HG03520 (cell line): ENCODE results near the gene DDB1.

Source experiments
- ATAC-seq: cut with Tn5 transposase; IDR thresholded peaks from one replicate; pipeline ENCODE4 v1.9.1; 2021; ENCODE audit warnings: mild to moderate bottlenecking, moderate library complexity; ENCODE audit not compliant: unreplicated experiment

Gene DDB1

GRCh38 chr11:61357233-61357893 is 24.5 kb upstream of the DDB1 start:
- no peak for ATAC-seq

GRCh38 chr11:61356706-61357105 is 23.8 kb upstream of the DDB1 start:
- ATAC-seq = no peak

GRCh38 chr11:61354208-61354607 is 21.3 kb upstream of the DDB1 start:
- ATAC-seq = no peak

DNA sequence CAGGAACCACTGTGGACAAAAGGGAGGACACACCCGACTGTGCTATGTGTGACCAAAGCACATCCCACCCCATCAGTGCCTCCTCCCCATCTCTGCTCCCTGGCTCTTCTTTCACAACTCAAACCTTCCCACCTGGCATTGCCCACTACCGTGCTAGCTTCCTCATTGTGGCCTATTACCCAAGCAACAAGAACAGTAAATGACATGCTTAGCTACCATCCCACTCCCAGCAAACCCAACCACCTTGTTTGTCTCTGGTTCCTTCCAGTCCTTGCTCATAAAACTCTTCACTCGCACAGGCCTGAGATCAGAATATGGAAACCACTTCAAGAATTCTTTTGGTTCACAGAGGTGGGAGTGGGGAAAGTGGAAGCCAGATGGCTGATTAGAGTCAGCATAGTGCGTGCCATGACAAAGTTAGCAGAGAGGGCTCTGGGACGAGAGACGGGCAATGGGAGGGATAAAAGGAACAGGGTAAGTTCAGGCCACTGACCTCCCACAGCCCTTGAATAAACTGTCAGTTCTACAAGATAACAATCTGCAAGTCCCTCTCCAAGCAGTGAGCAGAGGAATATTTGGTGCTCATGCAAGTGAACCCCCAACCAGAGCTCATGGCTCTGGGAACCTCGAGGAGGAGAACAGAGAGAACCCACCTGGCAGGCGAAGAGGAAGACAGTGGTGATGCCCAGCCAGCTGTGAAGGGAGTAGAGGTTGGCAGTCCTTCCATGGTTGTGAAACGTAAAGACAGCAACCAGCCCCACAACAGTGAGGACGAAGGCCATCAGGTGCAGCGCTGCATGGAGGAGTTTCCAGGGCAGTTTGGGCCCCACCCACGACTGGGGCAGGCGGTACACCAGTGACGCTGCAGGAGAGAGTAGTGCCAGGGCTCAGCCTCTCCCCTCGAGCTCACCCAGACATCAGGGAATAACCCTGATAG is 20.5 kb upstream of the DDB1 start:
- no peak for ATAC-seq

DNA sequence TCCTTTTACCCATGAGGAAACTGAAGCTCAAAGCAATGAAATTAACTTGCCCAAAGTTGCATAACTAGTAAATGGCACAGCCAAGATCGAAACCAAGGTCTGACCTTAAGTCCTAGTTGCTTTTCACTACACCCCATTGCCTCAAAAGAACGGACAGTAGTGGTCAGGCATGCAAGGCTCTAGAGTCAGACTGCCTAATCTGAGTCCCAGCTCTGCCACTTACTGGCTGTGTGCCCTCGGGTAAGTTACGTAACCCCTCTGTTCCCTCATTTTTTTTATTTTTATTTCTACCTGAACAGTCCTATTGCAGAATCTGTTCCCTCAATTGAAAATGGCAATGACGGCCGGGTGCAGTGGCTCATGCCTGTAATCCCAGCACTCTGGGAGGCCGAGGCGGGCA is 19.1 kb upstream of the DDB1 start:
- ATAC-seq = no peak

GRCh38 chr11:61350803-61351202 is 17.9 kb upstream of the DDB1 start:
- no peak for ATAC-seq

GRCh38 chr11:61350336-61350735 is 17.4 kb upstream of the DDB1 start:
- ATAC-seq = no peak

DNA sequence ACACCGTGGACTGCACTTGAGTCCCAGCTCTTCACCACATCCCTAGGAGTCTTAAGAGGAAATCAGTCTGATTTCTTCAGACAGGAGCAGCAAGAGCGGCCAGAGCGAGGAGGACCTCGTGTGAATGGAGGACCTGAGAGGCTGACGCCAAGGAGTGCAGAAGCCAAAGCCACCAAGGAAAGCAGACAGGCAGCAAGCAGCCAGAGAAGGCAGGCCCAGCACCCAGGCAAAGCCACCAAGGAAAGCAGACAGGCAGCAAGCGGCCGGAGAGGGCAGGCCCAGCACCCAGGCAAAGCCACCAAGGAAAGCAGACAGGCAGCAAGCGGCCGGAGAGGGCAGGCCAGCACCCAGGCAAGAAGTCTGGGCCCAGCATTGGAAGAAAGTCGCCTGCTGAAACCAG is 17.0 kb upstream of the DDB1 start:
- no peak for ATAC-seq

GRCh38 chr11:61349189-61349751 is 16.4 kb upstream of the DDB1 start:
- no peak for ATAC-seq

GRCh38 chr11:61347916-61348461 is 15.1 kb upstream of the DDB1 start:
- ATAC-seq = no peak

- ATAC-seq = no peak
These were observed 13.3 kb upstream of the DDB1 start for GRCh38 chr11:61345954-61346843.

DNA sequence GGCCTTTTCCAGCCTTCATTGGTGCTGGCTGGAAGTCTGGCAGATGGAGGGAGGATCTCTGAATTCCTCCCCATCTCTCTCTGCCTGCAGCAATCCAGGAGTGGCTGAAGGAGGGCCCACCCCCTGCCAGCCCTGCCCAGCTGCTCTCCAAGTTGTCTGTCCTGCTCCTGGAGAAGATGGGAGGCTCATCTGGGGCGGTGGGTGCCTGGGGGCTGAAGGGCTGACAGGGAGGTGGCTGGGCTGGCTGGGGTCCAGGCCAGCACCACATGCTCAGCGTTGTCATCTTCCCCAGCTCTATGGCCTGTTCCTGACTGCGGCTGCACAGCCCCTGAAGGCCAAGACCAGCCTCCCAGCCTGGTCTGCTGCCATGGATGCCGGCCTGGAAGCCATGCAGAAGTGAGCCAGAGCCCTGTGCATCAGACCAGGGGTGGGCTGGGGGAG is 12.3 kb upstream of the DDB1 start:
- ATAC-seq = no peak

DNA sequence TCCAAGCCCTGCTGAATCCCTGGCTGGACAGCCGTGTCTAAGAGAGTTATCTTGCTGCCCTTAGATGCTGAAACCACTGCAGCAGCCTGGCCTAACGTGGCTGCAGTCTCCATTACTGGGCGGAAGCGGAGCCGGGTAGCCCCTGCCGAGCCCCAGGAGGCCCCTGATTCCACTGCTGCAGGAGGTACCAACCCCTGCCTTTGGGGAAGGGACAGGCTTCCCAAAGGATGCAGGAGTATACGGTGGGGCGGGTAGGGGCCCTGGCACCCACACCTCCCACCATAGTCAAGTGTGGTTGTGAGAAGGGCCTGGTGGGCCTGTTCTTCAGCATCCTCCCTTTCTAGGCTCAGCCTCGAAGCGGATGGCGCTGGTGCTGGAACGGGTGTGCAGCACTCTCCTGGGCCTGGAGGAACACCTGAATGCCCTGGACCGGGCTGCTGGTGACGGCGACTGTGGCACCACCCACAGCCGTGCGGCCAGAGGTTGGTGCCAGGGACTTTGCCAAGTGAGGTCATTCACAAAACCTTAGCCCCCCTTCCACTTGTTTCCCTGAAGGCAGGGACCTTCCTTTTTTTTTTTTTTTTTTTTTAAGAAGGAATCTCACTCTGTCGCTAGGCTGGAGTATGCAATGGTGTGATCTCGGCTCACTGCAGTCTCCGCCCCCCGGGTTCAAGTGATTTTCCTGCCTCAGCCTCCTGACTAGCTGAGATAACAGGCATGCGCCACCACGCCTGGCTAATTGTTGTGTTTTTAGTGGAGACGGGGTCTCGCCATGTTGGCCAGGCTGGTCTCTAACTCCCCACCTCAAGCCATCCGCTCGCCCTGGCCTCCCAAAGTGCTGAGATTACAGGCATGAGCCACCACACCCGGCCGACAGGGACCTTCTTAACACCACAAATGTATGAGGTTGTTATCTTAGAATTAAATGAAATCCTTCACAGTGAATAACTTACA is 11.2 kb upstream of the DDB1 start:
- no peak for ATAC-seq

- no peak for ATAC-seq
These were observed 9.4 kb upstream of the DDB1 start for GRCh38 chr11:61342207-61342803.

GRCh38 chr11:61341706-61342105 is 8.8 kb upstream of the DDB1 start:
- no peak for ATAC-seq

DNA sequence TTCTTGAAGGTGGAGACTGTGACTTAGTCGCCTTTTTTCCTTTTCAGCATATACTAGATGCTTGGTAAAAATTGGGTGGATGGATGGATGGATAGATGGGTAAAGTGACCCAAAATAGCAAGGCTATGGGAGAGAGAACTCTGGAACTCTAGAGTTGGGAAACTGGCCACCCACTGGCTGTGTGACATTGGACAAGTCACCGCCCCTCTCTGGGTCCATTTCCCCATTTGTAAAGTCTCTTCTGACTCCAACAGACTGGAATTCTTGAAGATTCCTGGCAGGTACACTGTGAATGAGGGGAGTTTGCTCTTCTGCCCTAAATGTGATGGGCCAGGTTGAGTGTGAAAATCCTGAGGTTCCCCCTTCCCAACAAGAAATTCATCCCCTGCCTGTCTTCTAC is 8.1 kb upstream of the DDB1 start:
- ATAC-seq = no peak

DNA sequence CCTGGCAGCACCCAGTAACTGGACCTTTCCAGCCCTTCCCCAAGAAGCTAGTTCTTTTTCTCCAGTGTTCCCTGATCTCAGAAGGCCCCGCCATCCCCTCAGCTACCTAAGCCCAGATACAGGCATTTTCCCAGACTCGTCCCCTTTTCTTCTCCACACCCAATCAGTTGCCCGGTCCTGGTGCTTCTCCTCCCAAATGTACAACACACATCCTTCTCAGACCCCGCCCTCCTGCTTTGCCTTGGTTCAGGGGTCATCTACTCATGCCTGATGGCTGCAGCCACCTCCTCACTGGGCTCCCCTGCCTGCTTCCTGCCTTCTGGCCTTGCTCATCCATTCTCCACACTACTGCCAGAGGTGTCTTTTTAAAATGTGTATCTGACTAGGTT is 6.6 kb upstream of the DDB1 start:
- ATAC-seq = no peak

GRCh38 chr11:61338783-61339489 is 6.0 kb upstream of the DDB1 start:
- ATAC-seq = no peak
